Measurements from ENCODE around the gene TMEM273. TPM values are rescaled to one million over a fixed set of nuclear protein-coding genes. Genes with fewer than 3 reads are reported as not detected.

TMEM273 gene
- total and polyA plus RNA-seq, 2 donors (not counting 1 experiment from before 2014, with no cell fraction given), result 0.18 TPM; not detected in 1

DNA sequence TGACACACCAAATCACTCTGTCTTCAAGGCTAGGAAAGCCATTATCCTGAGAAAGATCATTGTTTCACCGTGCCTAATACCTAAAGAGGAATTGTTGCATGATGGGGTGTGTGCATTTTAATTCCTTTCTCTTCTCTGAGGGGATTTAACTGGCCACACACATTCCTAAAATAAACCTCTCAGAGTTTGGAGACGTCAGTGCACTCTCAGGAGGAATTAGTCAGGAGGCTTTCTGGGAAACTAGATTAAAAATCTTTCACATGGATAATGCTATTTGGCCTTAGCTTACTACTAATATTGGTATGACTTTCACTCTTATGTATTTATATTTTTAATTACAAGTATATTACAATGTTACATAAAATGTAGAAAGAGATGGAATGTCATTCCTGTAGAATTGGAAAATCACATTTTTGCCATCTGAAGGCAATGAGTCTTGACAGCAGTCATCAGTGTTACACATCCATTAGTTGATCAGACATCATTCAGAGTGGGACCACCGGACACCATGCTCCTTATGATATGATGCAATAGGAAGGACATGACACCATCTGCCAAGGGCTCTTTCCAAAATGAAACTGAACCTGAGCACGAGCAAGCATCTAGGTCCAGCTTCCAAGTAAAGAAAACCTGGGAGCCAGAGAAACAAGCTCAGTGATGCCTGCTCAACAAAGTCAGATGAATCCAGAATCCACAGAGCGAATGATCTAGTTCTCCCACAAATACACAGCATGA is 43.1 kb upstream of the TMEM273 start:
- H3K36me3 ChIP-seq (ENCODE audit: control insufficient read depth, insufficient read depth, low read length), result no peaks in the 10 kb centered on the region
- no peak overlapping the region for H3K9ac ChIP-seq (ENCODE audit: insufficient read depth, low read length)
- H3K79me2 ChIP-seq (ENCODE audit: control insufficient read depth, insufficient read depth, low read length), result no peaks in the 10 kb centered on the region
- no peak overlapping the region for H2AFZ ChIP-seq (ENCODE audit: low read length)
- TF ChIP-seq CTCF (conservative IDR thresholded peaks at IDR 0.05 in 1 of 2, IDR thresholded peaks at IDR 0.05 in 1 of 2; ENCODE audit: low read depth in 1 of 2, low read length in 2 of 2) (no peak), EZH2 (IDR thresholded peaks at IDR 0.05; ENCODE audit: low read length, missing control alignments) (no peak)
- no peak for DNase-seq (ENCODE audit: low read depth in 2 of 2)
- H3K27me3 ChIP-seq (ENCODE audit: control insufficient read depth, insufficient read depth, low read length), result no peaks in the 10 kb centered on the region
- H3K27ac ChIP-seq (ENCODE audit: insufficient read depth, low read length), result no peak overlapping the region
- H3K4me3 ChIP-seq (replicated peaks in 1 of 4; ENCODE audit: control extremely low read depth in 1 of 4, insufficient read depth in 1 of 4, low read depth in 3 of 4, low read length in 4 of 4), result no peak overlapping the region
- no peaks in the 10 kb centered on the region for H3K4me1 ChIP-seq (ENCODE audit: control insufficient read depth, extremely low read depth, insufficient read depth, low read length)
- no peaks in the 10 kb centered on the region for H4K20me1 ChIP-seq (ENCODE audit: control insufficient read depth, extremely low read depth, insufficient read depth, low read length)
- no peaks in the 10 kb centered on the region for H3K9me3 ChIP-seq (ENCODE audit: control insufficient read depth, insufficient read depth, low read depth, low read length)
- H3K4me2 ChIP-seq (ENCODE audit: extremely low read depth, insufficient read depth, low read length), result no peak overlapping the region

DNA sequence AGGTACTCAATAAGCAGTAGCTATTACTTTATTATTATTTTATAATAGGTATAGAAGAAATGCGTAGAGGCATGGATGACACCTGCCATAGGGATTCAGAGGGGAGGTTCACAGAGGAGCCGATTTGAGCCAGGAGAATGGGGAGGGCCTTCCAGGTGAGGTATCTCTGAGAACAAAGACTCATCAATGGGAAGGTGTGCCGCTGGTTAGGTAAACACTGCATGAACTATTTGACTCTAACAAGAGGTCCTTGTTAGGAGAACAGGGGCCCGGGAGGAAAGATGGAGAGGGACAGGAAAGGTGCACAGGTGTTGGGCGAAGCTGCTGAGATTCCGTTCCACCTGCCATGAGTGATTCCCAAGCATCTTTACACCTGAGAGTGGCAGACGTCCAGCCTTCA is 41.8 kb upstream of the TMEM273 start:
- DNase-seq (ENCODE audit: low read depth in 2 of 2), result no peak
- no peaks in the 10 kb centered on the region for H4K20me1 ChIP-seq (ENCODE audit: control insufficient read depth, extremely low read depth, insufficient read depth, low read length)
- H3K9me3 ChIP-seq (ENCODE audit: control insufficient read depth, insufficient read depth, low read depth, low read length), result no peaks in the 10 kb centered on the region
- H3K79me2 ChIP-seq (ENCODE audit: control insufficient read depth, insufficient read depth, low read length), result no peaks in the 10 kb centered on the region
- H3K4me3 ChIP-seq (replicated peaks in 1 of 4; ENCODE audit: control extremely low read depth in 1 of 4, insufficient read depth in 1 of 4, low read depth in 3 of 4, low read length in 4 of 4), result no peak overlapping the region
- no peaks in the 10 kb centered on the region for H3K4me1 ChIP-seq (ENCODE audit: control insufficient read depth, extremely low read depth, insufficient read depth, low read length)
- TF ChIP-seq EZH2 (IDR thresholded peaks at IDR 0.05; ENCODE audit: low read length, missing control alignments), result no peak
- TF ChIP-seq CTCF (conservative IDR thresholded peaks at IDR 0.05 in 1 of 2, IDR thresholded peaks at IDR 0.05 in 1 of 2; ENCODE audit: low read depth in 1 of 2, low read length in 2 of 2), result no peak
- no peak overlapping the region for H3K27ac ChIP-seq (ENCODE audit: insufficient read depth, low read length)
- no peak overlapping the region for H3K4me2 ChIP-seq (ENCODE audit: extremely low read depth, insufficient read depth, low read length)
- no peaks in the 10 kb centered on the region for H3K36me3 ChIP-seq (ENCODE audit: control insufficient read depth, insufficient read depth, low read length)
- H3K27me3 ChIP-seq (ENCODE audit: control insufficient read depth, insufficient read depth, low read length), result no peaks in the 10 kb centered on the region
- H2AFZ ChIP-seq (ENCODE audit: low read length), result no peak overlapping the region
- no peak overlapping the region for H3K9ac ChIP-seq (ENCODE audit: insufficient read depth, low read length)

DNA sequence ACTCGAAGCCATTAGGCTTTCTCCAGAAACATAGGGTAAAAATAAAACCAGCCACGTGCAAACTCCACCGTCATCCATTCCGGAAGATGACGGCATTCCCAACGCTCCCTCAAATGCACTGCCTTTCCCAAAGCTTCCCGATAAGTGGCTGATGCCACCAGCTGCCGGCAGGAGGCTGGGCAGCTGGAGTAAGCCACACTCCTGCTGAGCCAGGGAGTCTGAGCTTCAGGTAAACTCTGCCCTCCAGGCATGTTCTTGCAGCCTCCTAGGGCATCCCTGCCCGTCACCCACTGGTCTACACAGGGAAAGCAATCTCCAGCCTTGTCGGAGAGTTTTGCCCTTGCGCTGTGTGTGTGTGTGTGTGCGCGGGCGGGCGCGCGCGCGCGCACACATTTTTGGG is 40.5 kb upstream of the TMEM273 start:
- TF ChIP-seq EZH2 (IDR thresholded peaks at IDR 0.05; ENCODE audit: low read length, missing control alignments) (no peak), CTCF (conservative IDR thresholded peaks at IDR 0.05 in 1 of 2, IDR thresholded peaks at IDR 0.05 in 1 of 2; ENCODE audit: low read depth in 1 of 2, low read length in 2 of 2) (no peak)
- DNase-seq (ENCODE audit: low read depth in 2 of 2), result no peak
- no peak overlapping the region for H2AFZ ChIP-seq (ENCODE audit: low read length)
- no peaks in the 10 kb centered on the region for H3K27me3 ChIP-seq (ENCODE audit: control insufficient read depth, insufficient read depth, low read length)
- H3K4me3 ChIP-seq (replicated peaks in 1 of 4; ENCODE audit: control extremely low read depth in 1 of 4, insufficient read depth in 1 of 4, low read depth in 3 of 4, low read length in 4 of 4), result no peak overlapping the region
- no peak overlapping the region for H3K4me2 ChIP-seq (ENCODE audit: extremely low read depth, insufficient read depth, low read length)
- no peaks in the 10 kb centered on the region for H3K4me1 ChIP-seq (ENCODE audit: control insufficient read depth, extremely low read depth, insufficient read depth, low read length)
- no peaks in the 10 kb centered on the region for H4K20me1 ChIP-seq (ENCODE audit: control insufficient read depth, extremely low read depth, insufficient read depth, low read length)
- no peaks in the 10 kb centered on the region for H3K9me3 ChIP-seq (ENCODE audit: control insufficient read depth, insufficient read depth, low read depth, low read length)
- no peaks in the 10 kb centered on the region for H3K36me3 ChIP-seq (ENCODE audit: control insufficient read depth, insufficient read depth, low read length)
- no peak overlapping the region for H3K9ac ChIP-seq (ENCODE audit: insufficient read depth, low read length)
- no peaks in the 10 kb centered on the region for H3K79me2 ChIP-seq (ENCODE audit: control insufficient read depth, insufficient read depth, low read length)
- H3K27ac ChIP-seq (ENCODE audit: insufficient read depth, low read length), result no peak overlapping the region
